GM21619 (cell line): ENCODE results near the gene SMYD3.
"Not testable (repeated sequence)": the region's sequence is repeated elsewhere in the genome, so short reads cannot be mapped to it uniquely, and the experiment has no call there.

ENCODE experiments used
- ATAC-seq: cut with Tn5 transposase; IDR thresholded peaks from one replicate; pipeline ENCODE4 v1.9.1; 2021; ENCODE audit not compliant: unreplicated experiment

Gene SMYD3

DNA sequence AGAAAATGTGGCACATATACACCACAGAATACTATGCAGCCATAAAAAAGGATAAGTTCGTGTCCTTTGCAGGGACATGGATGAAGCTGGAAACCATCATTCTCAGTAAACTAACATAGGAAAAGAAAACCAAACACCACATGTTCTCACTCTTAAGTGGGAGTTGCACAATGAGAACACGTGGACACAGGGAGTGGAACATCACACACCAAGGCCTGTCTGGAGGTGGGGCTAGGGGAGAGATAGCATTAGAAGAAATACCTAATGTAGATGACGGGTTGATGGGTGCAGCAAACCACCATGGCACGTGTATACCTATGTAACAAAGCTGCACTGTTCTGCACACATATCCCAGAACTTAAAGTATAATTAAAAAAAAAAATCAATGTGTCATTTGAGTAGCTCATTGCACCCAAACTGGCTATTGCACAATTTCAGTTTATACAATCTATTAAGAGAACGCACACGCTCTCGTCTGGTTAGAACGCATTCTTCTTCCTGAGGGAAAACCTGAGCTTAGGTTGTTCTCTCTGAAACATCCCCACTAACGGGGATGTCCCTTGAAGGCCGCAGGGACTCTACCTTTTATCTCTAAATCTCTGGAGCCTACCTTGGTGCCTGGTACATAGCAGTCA lies 535.9 kb downstream of the SMYD3 start:
- ATAC-seq = not testable (repeated sequence)

DNA sequence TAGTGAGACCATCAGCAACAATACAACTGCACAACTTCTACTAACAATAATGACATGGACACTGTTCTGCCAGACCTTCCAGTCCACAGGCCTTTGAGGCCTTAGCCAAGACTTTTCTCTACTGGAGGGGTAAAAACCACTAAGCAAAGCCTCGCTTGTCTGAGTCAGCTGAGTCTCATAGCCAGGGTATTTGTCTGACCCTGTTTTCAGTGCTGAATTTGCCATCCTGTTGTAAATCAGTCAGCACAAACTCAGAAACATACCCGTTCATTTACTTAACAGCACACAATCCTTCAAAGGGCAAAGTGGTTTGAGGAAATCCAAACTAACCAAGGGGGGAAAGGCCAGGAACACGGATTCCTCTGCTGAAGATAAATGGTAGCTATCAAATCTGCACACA lies 537.8 kb downstream of the SMYD3 start:
- ATAC-seq = no peak

DNA sequence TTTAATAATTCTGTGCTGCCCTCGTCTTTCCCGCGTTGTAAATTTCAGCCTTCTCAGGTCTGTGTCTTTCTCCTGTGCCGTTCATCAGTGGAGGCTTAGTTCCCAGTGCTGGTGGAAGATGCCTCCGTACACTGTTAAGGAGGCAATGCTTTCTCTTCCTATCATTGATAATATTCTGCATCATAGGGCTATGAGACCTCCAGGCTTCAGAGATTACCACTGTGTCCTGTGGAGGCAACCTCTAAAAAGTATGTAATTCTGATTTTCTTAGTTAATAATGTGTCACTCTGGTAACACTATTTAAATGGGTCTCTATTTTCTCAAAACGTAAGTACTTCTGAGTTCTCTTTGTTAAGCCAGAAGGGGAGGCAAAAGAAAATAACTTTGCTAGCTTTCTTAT lies 538.3 kb downstream of the SMYD3 start:
- ATAC-seq = no peak

DNA sequence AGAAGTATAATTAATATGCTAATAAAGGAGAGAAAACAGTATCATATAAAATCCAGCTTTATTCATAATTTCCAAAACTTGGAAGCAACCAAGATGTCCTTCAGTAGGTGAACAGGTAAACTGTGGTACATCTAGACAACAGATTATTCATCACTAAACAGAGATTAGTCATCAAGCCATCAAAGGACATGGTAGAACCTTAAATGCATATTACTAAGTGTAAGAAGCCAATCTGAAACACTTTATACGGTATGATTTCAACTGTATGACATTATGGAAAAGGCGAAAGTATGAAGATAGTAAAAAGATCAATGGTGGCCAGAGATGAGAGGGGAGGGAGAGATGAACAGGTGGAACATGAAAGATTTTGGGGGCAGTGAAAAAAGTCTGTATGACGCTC lies 541.7 kb downstream of the SMYD3 start:
- ATAC-seq = no peak

DNA sequence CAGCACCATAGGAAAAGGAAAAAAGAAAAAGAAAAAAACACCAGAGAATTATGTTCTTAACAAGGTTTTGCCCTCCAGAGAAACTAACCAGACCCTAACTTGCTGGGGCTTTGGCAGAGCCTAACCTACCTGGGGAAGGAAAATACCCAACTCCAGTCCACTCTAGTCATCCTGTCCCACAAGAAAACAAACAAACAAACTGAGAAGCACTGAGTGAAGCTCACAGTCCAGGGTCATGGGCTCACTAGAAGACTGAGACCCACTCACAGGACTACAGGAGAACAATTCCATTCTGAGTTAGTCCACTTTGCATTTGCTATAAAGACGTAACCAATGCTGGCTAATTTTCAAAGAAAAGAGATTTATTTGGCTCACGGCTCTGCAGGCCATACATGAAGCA lies 543.4 kb downstream of the SMYD3 start:
- ATAC-seq = no peak

DNA sequence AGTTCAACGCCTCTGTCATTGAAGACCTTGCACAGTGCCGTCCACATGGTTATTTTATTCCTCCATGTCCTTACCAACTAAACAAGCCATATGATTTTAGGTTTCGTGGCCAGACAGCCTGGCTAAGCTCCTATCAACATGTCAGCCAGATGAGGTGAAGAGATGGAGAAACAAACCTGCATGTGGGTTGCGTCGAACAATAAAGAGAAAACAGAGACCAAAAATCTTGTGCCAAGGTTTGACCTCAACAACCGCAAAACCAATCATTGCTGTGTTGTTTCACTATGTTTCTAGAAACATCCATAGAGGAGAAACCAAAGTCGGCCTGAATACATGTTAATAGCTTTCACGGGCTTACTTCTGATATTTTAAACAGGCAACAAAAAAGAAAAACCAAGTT lies 544.6 kb downstream of the SMYD3 start:
- ATAC-seq = no peak

DNA sequence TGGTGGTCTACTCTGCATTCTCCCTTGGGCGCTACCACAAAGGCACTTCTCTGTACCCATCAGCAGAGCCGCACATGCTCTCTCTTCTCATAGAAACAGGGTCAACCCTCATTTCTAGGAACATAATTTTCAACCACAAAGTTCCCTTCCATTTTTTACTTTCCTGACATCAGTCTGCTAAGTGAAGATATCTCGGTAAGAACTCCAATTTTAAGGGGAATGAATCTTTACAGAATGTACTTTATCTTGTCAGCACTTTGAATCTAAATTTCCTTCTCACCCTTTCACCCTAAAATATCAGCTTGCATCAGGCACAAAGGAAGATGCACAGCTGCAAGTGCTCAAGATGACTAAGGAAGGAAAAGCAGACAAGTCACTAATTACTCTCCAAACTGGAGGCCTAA lies 545.9 kb downstream of the SMYD3 start:
- no peak for ATAC-seq

DNA sequence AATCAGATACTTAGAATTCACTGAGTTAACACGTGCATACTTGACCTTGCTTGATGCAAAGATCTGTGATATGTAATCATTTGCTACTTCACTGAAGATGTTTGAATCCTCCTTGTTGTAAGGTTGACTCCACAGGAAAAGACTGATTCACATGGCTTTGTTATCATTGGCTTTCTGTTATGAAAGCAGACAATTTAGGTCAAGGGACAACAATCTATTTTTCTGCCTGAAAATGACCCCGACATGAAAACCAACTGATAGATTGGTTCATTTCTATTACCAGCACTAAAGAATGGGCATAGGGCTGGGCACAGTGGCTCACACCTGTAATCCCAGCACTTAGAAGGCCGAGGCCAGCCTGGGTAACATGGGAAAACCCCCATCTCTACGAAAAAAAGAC lies 546.9 kb downstream of the SMYD3 start:
- ATAC-seq = no peak

DNA sequence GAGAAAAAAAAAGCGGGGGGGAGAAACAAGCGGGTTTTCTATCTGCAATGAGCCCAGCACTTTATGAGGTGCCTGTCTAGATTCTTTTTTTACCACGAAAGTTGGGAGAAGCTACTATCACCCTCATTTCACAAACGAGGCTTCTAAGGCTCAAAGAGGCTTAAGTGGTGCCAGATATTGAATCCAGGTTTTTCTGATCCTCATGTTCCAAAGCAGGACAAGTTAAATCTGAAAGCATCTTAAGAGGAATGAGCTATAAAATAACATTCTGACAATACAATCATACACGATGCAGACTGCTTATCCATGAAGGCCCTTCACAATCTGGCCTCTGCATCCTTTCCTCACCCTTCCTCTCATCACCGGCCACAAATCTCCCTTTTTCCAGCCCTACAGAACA lies 549.1 kb downstream of the SMYD3 start:
- ATAC-seq = no peak

DNA sequence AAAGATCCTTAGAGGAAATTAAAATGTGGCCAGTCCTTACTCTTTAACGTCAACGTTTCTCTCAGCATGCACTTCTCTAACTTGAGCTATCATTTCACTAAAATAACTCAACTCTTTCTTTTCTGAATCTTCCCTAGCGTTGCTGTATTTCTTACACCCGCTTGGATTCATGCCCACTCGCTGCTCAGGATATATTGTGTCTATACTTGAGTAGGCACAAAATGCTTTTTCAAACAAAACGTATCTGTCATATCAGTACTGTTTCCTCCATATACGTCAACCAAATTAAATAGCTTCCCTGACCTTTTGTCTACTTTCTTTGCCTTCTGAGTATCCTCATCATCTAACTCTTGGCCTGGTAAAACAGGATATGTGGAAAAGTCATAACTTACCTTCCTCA lies 549.7 kb downstream of the SMYD3 start:
- ATAC-seq = no peak

DNA sequence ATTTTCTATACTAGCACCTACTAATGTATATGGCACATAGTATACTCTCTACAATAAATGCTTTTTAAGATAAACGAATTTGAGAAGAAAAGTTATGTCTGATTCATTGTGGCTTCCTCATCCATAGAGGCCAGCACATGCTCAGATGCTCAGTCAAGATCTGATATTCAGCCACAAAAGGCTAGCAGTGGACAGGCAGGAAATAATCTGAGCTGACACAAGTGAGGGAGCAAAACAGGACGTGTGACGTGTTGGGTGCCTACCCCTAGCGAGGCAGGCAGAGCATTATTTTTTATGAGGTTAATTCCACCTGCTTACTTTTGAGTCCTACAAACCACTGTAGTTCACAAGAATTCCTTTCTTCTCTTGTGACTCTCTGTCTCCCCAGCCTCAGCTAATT lies 550.9 kb downstream of the SMYD3 start:
- ATAC-seq = no peak

DNA sequence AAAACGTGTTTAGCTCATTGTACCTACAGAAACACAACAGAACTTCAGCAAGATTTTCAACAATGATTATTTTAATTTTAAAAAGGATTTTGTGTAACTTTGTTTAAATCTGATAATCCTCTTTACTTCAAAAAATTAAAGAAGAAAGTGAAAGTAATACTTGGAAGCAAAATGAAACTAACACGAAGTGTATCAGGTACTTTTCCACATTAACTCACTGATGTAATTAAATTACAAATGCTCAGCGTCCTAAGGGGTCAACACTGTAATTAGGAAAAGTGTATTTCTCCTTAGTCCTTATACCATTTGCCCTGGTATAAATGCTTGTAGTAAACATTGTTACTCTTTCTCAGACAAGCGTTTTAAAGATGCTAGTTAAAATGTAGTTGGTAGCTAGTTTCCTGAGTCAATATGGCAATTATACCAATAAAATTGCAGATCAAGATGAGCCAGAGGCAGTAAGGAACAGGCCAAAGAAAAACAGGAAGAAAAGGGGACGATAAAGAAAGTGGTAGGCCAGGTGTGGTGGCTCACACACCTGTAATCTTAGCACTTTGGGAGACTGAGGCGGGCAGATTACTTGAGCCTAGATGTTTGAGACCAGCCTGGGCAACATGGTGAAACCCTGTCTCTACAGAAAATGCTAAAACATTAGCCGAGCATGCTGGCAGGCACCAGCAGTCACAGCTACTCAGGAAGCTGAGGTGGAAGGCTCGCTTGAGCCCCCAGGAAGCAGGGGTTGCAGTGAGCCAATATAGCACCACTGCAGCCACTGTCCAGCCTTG lies 553.0 kb downstream of the SMYD3 start:
- peak; percentile 37 for ATAC-seq

DNA sequence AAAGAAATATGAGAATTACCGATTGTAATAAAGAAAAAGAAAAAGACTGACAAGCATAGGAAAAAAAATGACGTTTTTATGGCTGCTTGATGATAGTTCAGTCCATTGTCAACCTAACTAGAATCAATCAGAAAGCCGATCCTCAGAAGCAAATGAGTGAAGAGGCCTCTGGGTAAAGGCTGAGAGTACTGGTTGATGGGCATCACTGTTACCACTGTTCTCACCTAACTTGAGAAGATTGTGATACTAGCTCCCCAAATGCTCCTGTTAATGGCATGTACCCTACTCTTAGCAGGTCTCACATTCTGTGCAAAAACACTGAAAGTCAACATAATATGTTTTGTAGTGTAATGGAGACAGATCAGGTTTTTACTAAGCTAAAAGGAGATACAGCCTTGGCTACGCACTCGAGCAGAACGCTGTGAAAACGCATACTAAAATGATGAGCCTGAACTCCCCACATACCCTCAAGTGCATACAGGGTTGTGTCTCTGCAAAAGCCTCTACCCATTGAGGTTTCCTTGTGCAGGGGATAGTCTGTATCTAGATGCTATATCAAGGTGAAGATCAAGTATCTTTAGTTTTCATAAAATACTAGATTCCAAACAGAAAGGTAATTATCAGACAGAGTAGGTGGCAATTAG lies 554.6 kb downstream of the SMYD3 start:
- ATAC-seq = no peak

DNA sequence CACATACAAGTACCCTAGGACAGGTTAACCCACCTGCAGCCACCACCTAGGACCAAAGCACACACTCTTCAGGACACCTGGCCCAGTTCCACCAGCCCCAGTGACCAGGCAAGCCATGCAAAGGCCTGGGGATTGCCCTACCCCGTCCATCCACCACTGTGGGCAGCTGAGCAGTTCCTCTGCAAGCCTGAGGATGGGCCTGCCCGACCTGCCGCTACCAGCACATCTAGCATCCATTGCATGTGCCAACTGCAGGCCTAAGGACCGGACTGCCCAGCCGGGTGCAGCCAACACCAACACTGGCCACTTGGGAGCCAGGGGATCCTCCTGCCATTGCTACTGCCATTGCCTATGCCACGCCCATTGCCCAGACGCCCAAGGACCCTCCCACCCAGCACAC lies 558.3 kb downstream of the SMYD3 start:
- no peak for ATAC-seq

DNA sequence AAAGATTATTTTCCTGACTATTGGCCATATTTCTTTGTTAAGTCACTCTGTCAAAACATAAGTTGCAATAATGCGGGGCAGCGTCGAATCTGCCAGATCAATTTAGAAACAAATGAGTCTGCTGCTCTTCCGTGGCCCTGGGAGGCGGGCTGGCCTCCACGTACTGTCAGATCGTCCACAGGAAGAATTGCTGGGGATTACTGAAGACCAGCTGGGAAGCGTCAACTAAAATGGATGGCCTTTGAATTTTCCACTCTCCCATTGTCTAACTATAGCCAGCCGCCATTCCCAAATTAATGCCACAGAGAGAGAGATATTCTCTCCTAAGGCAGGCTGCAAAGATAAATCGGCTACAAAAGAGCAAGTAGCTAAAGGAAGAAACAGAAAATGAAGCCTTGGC lies 560.2 kb downstream of the SMYD3 start:
- no peak for ATAC-seq

DNA sequence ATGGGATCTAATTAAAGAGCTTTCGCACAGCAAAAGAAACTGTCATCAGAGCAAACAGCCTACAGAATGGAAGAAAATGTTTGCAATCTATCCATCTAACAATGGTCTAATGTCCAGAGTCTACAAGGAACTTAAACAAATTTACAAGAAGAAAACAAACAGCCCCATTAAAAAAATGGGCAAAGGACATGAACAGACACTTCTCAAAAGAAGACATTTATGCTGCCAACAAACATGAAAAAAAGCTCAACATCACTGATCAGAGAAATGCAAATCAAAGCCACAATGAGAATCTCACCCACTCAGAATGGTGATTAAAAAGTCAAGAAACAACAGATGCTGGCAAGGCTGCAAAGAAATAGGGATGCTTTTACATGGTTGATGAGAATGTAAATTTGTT lies 561.9 kb downstream of the SMYD3 start:
- not testable (repeated sequence) for ATAC-seq

DNA sequence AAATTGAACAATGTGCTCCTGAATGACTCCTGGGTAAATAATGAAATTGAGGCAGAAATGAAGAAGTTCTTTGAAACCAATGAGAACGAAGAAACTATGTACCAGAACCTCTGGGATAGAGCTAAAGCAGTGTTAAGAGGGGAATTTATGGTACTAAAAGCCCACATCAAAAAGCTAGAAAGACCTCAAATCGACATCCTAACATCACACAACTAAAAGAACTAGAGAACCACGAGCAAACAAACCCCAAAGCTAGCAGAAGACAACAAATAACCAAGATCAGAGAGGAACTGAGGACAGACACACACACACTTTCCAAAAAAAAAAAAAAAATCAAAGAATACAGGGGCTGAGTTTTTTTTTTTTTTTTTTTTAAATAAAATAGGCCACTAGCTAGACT lies 564.2 kb downstream of the SMYD3 start:
- ATAC-seq = no peak

DNA sequence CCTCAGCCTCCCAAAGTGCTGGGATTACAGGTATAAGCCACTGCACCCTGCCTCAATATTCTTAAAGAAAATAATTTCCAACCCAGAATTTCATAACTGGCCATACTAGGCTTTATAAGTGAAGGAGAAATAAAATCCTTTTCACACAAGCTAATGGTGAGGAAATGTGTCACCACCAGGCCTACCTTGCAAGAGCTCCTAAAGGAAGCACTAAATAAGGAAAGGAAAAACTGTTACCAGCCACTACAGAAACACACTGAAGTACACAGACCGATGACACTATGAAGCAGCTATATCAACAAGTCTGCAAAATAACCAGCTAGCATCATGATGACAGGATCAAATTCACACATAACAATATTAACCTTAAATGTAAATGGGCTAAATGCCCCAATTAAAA lies 565.3 kb downstream of the SMYD3 start:
- not testable (repeated sequence) for ATAC-seq

DNA sequence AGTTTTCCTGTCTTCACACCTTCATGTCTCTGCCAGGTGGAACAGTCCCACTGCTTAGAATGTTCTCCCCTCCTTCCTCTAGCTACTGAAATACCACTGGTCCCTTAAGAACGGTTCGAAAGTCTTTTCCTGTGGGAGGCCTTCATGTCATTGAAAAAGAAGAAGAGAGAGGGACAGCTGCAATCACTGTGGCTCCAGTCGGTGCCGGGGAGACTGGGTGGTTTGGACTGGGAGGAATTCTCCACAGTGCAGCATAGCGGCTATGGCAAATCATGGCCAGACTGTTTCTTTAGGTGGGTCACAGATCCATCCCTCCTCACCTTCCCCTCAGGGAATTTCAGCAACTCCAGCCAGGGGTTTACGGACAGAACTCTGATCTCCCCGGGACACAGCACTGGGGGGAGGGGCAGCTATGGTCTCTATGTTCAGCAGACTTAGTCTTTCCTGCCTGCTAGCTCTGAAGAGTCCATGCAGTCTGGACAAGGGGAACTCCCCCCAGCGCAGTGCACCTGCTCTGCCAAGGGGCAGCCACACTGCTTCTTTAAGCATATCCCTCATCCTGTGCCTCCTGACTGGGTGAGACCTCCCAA lies 567.2 kb downstream of the SMYD3 start:
- no peak for ATAC-seq

DNA sequence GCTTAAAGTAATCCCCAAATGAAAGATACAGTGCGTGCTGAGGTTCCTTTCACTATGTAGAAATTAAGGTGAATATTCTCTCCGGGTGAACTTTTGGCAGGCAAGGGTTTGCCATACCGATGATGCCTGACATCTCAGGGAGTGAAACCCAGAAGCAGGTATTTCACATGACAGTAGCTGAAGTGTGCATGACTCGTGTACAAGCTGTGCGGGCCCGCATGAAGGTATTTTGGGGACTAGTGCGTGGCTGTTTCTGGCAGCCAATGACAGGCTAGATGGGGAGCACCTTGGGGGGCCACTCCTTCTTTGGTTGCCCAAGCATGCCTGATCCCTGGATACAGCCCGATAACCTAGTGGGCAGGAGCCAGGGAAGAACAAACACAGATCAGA lies 569.0 kb downstream of the SMYD3 start:
- no peak for ATAC-seq

DNA sequence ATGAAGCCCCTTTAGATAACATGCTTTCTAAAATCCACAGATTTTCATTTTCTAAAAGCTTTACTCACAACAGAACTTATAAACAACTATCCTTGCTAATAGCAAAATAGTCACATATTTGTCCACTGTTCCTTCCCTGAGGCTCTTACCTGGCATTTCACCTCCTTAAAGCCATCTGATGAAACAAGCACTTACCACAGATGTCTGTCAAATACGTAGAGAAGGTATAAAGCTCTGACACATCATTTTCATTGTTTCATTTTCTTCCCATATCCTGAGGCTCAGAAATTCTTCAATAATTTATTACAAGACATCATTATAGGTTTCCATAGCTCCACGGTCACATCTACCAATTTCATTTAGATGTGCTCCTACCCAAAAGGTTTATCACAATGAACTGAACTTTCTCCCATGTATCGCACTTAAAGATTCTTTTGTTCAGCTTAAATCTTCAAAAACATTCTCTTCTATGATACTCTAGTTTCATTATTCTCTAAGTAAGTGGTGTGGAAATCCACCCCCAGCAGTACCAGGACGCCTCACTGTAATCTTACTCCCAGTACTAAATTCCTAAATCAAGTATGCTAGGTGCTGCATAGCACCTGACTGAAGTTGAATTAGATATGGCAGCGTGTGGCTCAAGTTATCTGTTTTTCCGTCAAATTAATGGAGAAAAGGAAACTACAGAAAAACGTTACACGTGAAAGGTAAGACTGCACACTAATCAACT lies 569.6 kb downstream of the SMYD3 start:
- no peak for ATAC-seq
